OCI-M2 (cell line): ENCODE data around the gene APOL2.
"Not testable (repeated sequence)": the region's sequence is repeated elsewhere in the genome, so short reads cannot be mapped to it uniquely, and the experiment has no call there.

ENCODE experiments used
- DNase-seq: peaks from one replicate; lab custom pipeline; 2025; ENCODE audit not compliant: unreplicated experiment; lab: John Stamatoyannopoulos, UW

Gene APOL2

GRCh38 chr22:36239401-36240171 lies at the start of gene APOL2:
Gene APOL2 (minus strand): TSS chr22:36239527. CDS start chr22:36233162, 6,365 bp downstream.
- DNase-seq, result peak; percentile 33

- DNase-seq, result no peak
These were observed 49.5 kb upstream of the APOL2 start for GRCh38 chr22:36288571-36289405.

GRCh38 chr22:36287881-36288515 lies 48.7 kb upstream of the APOL2 start:
- no peak for DNase-seq

GRCh38 chr22:36286096-36286957 lies 47.0 kb upstream of the APOL2 start:
- DNase-seq, result peak; percentile 9

- DNase-seq, result no peak
These were observed 46.2 kb upstream of the APOL2 start for GRCh38 chr22:36285545-36285944.

- no peak for DNase-seq
These were observed 45.7 kb upstream of the APOL2 start for GRCh38 chr22:36285017-36285416.

GRCh38 chr22:36284171-36284571 lies 44.8 kb upstream of the APOL2 start:
- no peak for DNase-seq

GRCh38 chr22:36282328-36282831 lies 43.1 kb upstream of the APOL2 start:
- no peak for DNase-seq

GRCh38 chr22:36281781-36282327 lies 42.5 kb upstream of the APOL2 start:
- no peak for DNase-seq

GRCh38 chr22:36280379-36280778 lies 41.1 kb upstream of the APOL2 start:
- DNase-seq, result no peak

GRCh38 chr22:36279219-36279666 lies 39.9 kb upstream of the APOL2 start:
- no peak for DNase-seq

- no peak for DNase-seq
These were observed 38.4 kb upstream of the APOL2 start for GRCh38 chr22:36277482-36278291.

- DNase-seq, result no peak
These were observed 35.2 kb upstream of the APOL2 start for GRCh38 chr22:36274531-36274930.

GRCh38 chr22:36271951-36272350 lies 32.6 kb upstream of the APOL2 start:
- DNase-seq, result not testable (repeated sequence)

- DNase-seq, result not testable (repeated sequence)
These were observed 31.9 kb upstream of the APOL2 start for GRCh38 chr22:36271231-36271630.

- DNase-seq, result no peak
These were observed 28.7 kb upstream of the APOL2 start for GRCh38 chr22:36267896-36268485.

- no peak for DNase-seq
These were observed 27.7 kb upstream of the APOL2 start for GRCh38 chr22:36267058-36267457.

GRCh38 chr22:36263886-36264664 lies 24.7 kb upstream of the APOL2 start:
- not testable (repeated sequence) for DNase-seq
